Muscle layer of duodenum (tissue), 2 donors: ENCODE measurements around the gene OGG1.

ENCODE experiments used
- H3K27ac ChIP-seq: one replicate; pipeline ENCODE4 v1.7.0; 2013; ENCODE audit warnings: mild to moderate bottlenecking, low read length
- H3K27me3 ChIP-seq: one replicate; pipeline ENCODE4 v1.7.0; 2013; ENCODE audit warnings: low read depth, mild to moderate bottlenecking, control low read depth, low read length
- H3K36me3 ChIP-seq, 2 donors: one replicate each; pipeline ENCODE4 v1.7.0; 2013; ENCODE audit warnings: low read length in 2 of 2, control low read depth in 1 of 2, mild to moderate bottlenecking in 1 of 2; ENCODE audit not compliant: insufficient read depth in 2 of 2, control insufficient read depth in 1 of 2
- H3K4me1 ChIP-seq, 2 donors: one replicate each; pipeline ENCODE4 v1.7.0; 2013; ENCODE audit warnings: low read length in 2 of 2, mild to moderate bottlenecking in 2 of 2, control low read depth in 1 of 2, moderate library complexity in 1 of 2; ENCODE audit not compliant: insufficient read depth in 2 of 2, control insufficient read depth in 1 of 2
- H3K4me3 ChIP-seq, 2 donors: one replicate each; pipeline ENCODE4 v1.7.0; 2013; ENCODE audit warnings: low read length in 2 of 2, low read depth in 1 of 2, mild to moderate bottlenecking in 1 of 2
- H3K9me3 ChIP-seq, 2 donors: one replicate each; pipeline ENCODE4 v1.7.0; 2013; ENCODE audit warnings: low read length in 2 of 2, control low read depth in 1 of 2, mild to moderate bottlenecking in 1 of 2; ENCODE audit not compliant: control insufficient read depth in 1 of 2
- donor health status: healthy.

Gene OGG1

GRCh38 chr3:9747267-9747666 is 2.5 kb upstream of the OGG1 start:
- H3K27ac ChIP-seq = no peak overlapping the region
- no peaks in the 10 kb centered on the region for H3K27me3 ChIP-seq
- H3K36me3 ChIP-seq = peaks cover 51 to 67% of the 10 kb centered on the region in 2 donors
- no peaks in the 10 kb centered on the region for H3K9me3 ChIP-seq
- no peak overlapping the region for H3K4me3 ChIP-seq
- peaks cover 9 to 23% of the 10 kb centered on the region in 2 donors for H3K4me1 ChIP-seq

- Histone ChIP-seq H3K9me3 (no peaks in the 10 kb centered on the region), H3K4me3 (no peak overlapping the region), H3K4me1 (peaks cover 9 to 23% of the 10 kb centered on the region in 2 donors), H3K36me3 (peaks cover 43 to 64% of the 10 kb centered on the region in 2 donors), H3K27ac (no peak overlapping the region), H3K27me3 (no peaks in the 10 kb centered on the region)
Observed at GRCh38 chr3:9748031-9748430, 1.7 kb upstream of the OGG1 start.

GRCh38 chr3:9749296-9749644 is 482 bp upstream of the OGG1 start:
- peaks cover 32 to 57% of the 10 kb centered on the region in 2 donors for H3K36me3 ChIP-seq
- H3K27me3 ChIP-seq = no peaks in the 10 kb centered on the region
- H3K9me3 ChIP-seq = no peaks in the 10 kb centered on the region
- peak overlapping the region; percentile 90 for H3K4me3 ChIP-seq
- peak overlapping the region; percentile 81 for H3K27ac ChIP-seq
- peaks cover 9 to 23% of the 10 kb centered on the region in 2 donors for H3K4me1 ChIP-seq

- H3K9me3 ChIP-seq = no peaks in the 10 kb centered on the region
- no peaks in the 10 kb centered on the region for H3K27me3 ChIP-seq
- peaks cover 9 to 32% of the 10 kb centered on the region in 2 donors for H3K4me1 ChIP-seq
- H3K36me3 ChIP-seq = peaks cover 18 to 55% of the 10 kb centered on the region in 2 donors
- H3K4me3 ChIP-seq = peak overlapping the region; percentile 90
- H3K27ac ChIP-seq = peak overlapping the region; percentile 81
Observed at GRCh38 chr3:9750556-9751411, 1.0 kb downstream of the OGG1 start.

GRCh38 chr3:9754678-9755077 is 4.9 kb downstream of the OGG1 start:
- Histone ChIP-seq H3K27ac (no peak overlapping the region), H3K4me3 (no peak overlapping the region), H3K4me1 (peaks cover 9 to 28% of the 10 kb centered on the region in 2 donors), H3K36me3 (peaks cover 22 to 68% of the 10 kb centered on the region in 2 donors), H3K27me3 (no peaks in the 10 kb centered on the region), H3K9me3 (no peaks in the 10 kb centered on the region)

- no peaks in the 10 kb centered on the region for H3K27me3 ChIP-seq
- no peaks in the 10 kb centered on the region for H3K9me3 ChIP-seq
- peaks cover 41 to 76% of the 10 kb centered on the region in 2 donors for H3K36me3 ChIP-seq
- no peak overlapping the region for H3K27ac ChIP-seq
- peaks cover 0 to 9% of the 10 kb centered on the region in 2 donors for H3K4me1 ChIP-seq
- no peak overlapping the region for H3K4me3 ChIP-seq
Observed at GRCh38 chr3:9757427-9757826, 7.7 kb downstream of the OGG1 start.

- no peaks in the 10 kb centered on the region for H3K9me3 ChIP-seq
- H3K36me3 ChIP-seq = peaks cover 48 to 66% of the 10 kb centered on the region in 2 donors
- no peaks in the 10 kb centered on the region for H3K4me1 ChIP-seq
- H3K4me3 ChIP-seq = no peak overlapping the region
- no peaks in the 10 kb centered on the region for H3K27me3 ChIP-seq
- no peak overlapping the region for H3K27ac ChIP-seq
Observed at GRCh38 chr3:9760779-9761505, 11.2 kb downstream of the OGG1 start.

GRCh38 chr3:9761919-9762318 is 12.2 kb downstream of the OGG1 start:
- no peak overlapping the region for H3K27ac ChIP-seq
- H3K4me1 ChIP-seq = peaks cover 0 to 1% of the 10 kb centered on the region in 2 donors
- peaks cover 40 to 57% of the 10 kb centered on the region in 2 donors for H3K36me3 ChIP-seq
- no peaks in the 10 kb centered on the region for H3K27me3 ChIP-seq
- no peaks in the 10 kb centered on the region for H3K9me3 ChIP-seq
- H3K4me3 ChIP-seq = no peak overlapping the region

- H3K4me1 ChIP-seq = peaks cover 0 to 11% of the 10 kb centered on the region in 2 donors
- no peak overlapping the region for H3K4me3 ChIP-seq
- H3K9me3 ChIP-seq = no peaks in the 10 kb centered on the region
- H3K27ac ChIP-seq = no peak overlapping the region
- H3K27me3 ChIP-seq = no peaks in the 10 kb centered on the region
- H3K36me3 ChIP-seq = peaks cover 37 to 48% of the 10 kb centered on the region in 2 donors
Observed at GRCh38 chr3:9762871-9763270, 13.1 kb downstream of the OGG1 start.

GRCh38 chr3:9765865-9766264 is 16.1 kb downstream of the OGG1 start:
- no peak overlapping the region for H3K4me3 ChIP-seq
- peaks cover 20 to 24% of the 10 kb centered on the region in 2 donors for H3K36me3 ChIP-seq

GRCh38 chr3:9767418-9767817 is 17.7 kb downstream of the OGG1 start:
- H3K27ac ChIP-seq = no peak overlapping the region
- H3K36me3 ChIP-seq = peaks cover 8 to 13% of the 10 kb centered on the region in 2 donors
- H3K4me3 ChIP-seq = no peak overlapping the region
- no peaks in the 10 kb centered on the region for H3K9me3 ChIP-seq
- H3K27me3 ChIP-seq = no peaks in the 10 kb centered on the region
- H3K4me1 ChIP-seq = peaks cover 21 to 36% of the 10 kb centered on the region in 2 donors

More at GRCh38 chr3:9765865-9766264, 16.1 kb downstream of the OGG1 start:
- Histone ChIP-seq H3K27ac (no peak overlapping the region), H3K4me1 (peaks cover 21 to 36% of the 10 kb centered on the region in 2 donors), H3K27me3 (no peaks in the 10 kb centered on the region), H3K9me3 (no peaks in the 10 kb centered on the region)
